Uterus (tissue), 2 donors: Measurements from ENCODE around the gene MYPN.

ENCODE experiments used
- CTCF ChIP-seq, 4 experiments: fragments of 200-600 bp in 2 of 4; fragments of 450-650 bp in 2 of 4; sonication (generic) in 2 of 4; IDR thresholded peaks; one replicate each; pipeline ENCODE4 v1.5.1; 2016 to 2019; ENCODE audit warnings: antibody characterized with exemption in 4 of 4, mild to moderate bottlenecking in 2 of 4, moderate library complexity in 1 of 4
- POLR2A ChIP-seq, 2 donors: fragments of 450-650 bp; IDR thresholded peaks; one replicate each; pipeline ENCODE4 v1.6.1; 2016; ENCODE audit warnings: antibody characterized with exemption in 2 of 2, mild to moderate bottlenecking in 1 of 2, moderate library complexity in 1 of 2

- TF ChIP-seq CTCF (IDR thresholded peaks at IDR 0.05) (no peak), POLR2A (IDR thresholded peaks at IDR 0.05) (no peak)
These were observed 144.1 kb downstream of the MYPN start for GRCh38 chr10:68253346-68253745.
